ENCODE results near the gene CYGB.

CYGB gene

DNA sequence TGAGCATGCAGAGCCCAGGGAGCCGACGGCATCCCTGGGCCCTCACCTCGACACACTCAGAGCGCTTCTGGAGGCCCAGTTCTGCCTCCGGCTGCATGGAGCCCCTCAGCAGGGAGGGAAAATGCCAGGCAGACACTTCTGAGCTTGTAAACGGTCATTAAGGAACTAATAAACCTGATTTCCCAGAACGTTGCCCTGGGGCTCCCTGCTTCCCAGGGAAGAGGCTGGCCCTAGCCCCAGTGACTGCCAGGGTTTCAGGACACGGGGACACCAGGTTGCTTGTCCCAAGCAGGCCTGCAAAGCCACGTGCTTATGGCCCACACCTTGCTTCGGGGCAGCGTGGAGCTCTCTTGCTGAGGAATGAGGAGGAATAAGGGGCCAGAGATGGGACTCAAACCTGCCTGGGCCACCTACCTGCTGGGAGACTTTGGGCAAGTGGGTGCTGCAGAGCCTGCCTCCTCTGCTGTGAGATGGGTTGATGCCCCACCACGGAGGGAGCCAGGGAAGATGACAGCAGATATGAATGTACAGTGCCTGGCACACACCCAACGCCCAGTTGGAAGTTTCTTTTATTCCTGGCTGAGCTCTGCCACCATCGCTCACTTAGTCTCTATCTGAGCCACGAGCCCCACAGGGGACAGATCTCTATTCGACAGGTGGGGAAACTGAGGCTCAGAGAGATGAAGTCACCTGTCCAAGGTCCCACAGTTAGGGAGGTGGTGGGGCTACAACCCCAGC lies 41.7 kb downstream of the CYGB start:
- H3K4me3 ChIP-seq (replicated peaks; ENCODE audit: low read depth, low read length): no peak overlapping the region
- no peak for DNase-seq (ENCODE audit: low read depth)
- TF ChIP-seq, protein P1, sequence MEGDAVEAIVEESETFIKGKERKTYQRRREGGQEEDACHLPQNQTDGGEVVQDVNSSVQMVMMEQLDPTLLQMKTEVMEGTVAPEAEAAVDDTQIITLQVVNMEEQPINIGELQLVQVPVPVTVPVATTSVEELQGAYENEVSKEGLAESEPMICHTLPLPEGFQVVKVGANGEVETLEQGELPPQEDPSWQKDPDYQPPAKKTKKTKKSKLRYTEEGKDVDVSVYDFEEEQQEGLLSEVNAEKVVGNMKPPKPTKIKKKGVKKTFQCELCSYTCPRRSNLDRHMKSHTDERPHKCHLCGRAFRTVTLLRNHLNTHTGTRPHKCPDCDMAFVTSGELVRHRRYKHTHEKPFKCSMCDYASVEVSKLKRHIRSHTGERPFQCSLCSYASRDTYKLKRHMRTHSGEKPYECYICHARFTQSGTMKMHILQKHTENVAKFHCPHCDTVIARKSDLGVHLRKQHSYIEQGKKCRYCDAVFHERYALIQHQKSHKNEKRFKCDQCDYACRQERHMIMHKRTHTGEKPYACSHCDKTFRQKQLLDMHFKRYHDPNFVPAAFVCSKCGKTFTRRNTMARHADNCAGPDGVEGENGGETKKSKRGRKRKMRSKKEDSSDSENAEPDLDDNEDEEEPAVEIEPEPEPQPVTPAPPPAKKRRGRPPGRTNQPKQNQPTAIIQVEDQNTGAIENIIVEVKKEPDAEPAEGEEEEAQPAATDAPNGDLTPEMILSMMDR (IDR thresholded peaks at IDR 0.05; ENCODE audit: low read length, missing control alignments): no peak

DNA sequence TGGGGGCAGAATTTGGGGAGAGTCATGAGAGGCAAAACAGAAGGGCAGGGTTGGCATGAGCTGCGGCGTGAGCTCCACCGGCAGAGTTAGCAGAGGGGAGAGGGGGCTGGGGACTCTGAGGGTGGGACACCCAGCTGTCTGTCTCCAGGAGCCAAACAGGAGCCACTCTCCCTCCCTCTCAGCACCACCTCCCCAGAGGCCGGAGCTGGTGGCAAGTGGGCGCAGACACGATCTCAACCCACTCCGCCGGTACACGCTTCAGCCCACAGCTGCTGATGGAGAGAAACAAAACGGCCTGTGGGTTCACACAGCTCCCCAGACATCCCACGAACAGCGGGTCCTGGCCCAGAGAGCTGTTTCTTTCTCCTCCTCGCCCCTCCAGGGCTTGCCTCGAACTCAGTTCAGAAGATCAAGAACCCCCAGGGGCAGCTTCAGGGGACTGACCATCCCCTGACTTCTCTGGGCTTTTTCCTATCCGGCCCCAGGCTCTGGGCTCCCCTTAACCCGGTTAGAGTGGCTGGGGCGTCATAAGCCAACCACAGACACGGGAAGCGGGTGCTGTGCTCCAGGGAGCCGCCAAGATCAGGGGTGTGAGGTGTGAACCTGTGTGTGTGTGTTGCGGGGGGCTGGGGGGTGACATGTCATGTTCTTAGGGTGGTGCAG lies 43.9 kb downstream of the CYGB start:
- TF ChIP-seq, protein P1 (IDR thresholded peaks at IDR 0.05; ENCODE audit: low read length, missing control alignments): no peak
- no peak for DNase-seq (ENCODE audit: low read depth)
- no peak overlapping the region for H3K4me3 ChIP-seq (replicated peaks; ENCODE audit: low read depth, low read length)

GRCh38 chr17:76492989-76493501 lies 44.5 kb downstream of the CYGB start:
- TF ChIP-seq, protein P1 (IDR thresholded peaks at IDR 0.05; ENCODE audit: low read length, missing control alignments): no peak
- peak; percentile 87 for DNase-seq (ENCODE audit: low read depth)
- H3K4me3 ChIP-seq (replicated peaks; ENCODE audit: low read depth, low read length): peak overlapping the region; percentile 18

- H3K4me3 ChIP-seq (replicated peaks; ENCODE audit: low read depth, low read length): peak overlapping the region; percentile 18
- TF ChIP-seq, protein P1 (IDR thresholded peaks at IDR 0.05; ENCODE audit: low read length, missing control alignments): no peak
- no peak for DNase-seq (ENCODE audit: low read depth)
These were observed 45.2 kb downstream of the CYGB start for GRCh38 chr17:76492123-76492988.

GRCh38 chr17:76491271-76492122 lies 46.0 kb downstream of the CYGB start:
- DNase-seq (ENCODE audit: low read depth): no peak
- TF ChIP-seq, protein P1 (IDR thresholded peaks at IDR 0.05; ENCODE audit: low read length, missing control alignments): no peak
- H3K4me3 ChIP-seq (replicated peaks; ENCODE audit: low read depth, low read length): no peak overlapping the region

DNA sequence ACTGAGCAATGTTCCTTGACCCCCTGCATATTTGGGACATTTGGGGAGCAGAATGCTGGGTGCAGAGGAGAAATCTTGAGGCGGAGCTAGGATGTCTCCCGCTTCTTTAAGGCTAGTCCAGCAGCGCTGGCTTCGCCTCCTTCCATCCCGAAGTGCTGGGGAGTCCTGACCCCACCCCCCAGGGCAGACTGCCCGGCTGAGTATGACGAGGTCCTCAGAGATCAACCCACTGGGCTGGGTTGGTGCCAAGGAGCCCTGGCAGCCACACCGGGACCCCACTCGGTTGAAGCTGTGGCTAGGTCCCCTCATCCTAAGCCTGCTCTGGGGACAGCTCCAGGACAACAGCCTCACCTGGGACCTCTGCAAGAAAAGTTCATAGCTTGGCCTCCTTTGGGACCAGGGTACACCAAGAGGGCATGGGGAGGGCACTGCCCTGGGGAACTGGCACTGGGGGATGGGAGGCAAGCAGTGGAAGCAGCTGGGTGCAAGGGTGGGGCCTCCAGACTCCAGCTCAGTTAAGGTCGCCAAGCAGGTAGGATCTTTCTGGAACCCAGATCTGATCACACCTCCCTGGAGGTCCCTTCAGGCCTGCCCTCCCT lies 47.3 kb downstream of the CYGB start:
- TF ChIP-seq, protein P1 (IDR thresholded peaks at IDR 0.05; ENCODE audit: low read length, missing control alignments): no peak
- DNase-seq (ENCODE audit: low read depth): no peak

More for the DNA sequence above, 47.3 kb downstream of the CYGB start:
- H3K4me3 ChIP-seq (replicated peaks; ENCODE audit: low read depth, low read length): no peak overlapping the region
